ENCODE measurements around the gene KRT83.

Gene KRT83

DNA sequence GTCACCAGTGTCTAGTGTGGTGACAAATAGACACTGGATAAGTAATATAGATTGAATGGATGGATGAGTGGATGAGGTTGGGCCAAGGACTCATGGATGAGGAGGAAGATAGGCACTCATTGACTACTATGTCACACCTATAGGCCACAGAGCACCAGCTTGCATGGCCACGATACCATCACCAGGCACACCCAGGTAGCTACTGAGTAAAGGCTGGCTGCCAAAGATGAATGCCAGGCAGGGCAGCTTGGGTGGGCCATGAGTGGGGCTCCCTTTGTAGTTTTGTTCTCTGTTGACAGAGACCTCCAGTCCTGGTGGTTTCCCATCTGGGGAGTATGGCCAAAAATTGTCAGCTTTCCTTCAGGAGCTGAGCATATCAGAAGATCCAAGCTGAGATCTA, 11.2 kb upstream of the KRT83 start:
- no peak for DNase-seq (ENCODE audit: low read depth in 2 of 3, low spot score in 1 of 3)

- no peak for DNase-seq (ENCODE audit: low read depth in 2 of 3, low spot score in 1 of 3)
Observed at GRCh38 chr12:52331833-52332232, 10.6 kb upstream of the KRT83 start.

DNA sequence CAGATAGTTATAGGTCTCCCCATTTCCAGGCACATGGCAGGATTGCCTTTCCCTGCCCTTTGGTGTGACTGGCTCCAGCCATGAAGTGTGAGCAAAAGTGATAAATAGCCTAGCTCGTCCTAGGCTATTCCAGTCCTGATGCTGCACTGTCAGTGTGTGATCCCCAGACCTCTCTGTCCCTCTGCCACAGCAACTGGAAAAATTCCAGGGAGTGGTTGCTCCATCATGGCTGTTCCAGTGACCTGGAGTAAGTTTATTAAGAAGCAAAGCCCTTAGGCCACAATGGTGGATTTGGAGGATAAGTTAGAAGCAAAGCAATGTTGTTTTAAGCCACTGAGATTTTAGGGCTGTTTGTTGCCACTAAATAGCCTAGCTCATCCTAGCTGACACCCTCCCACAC, 9.8 kb upstream of the KRT83 start:
- DNase-seq (ENCODE audit: low read depth in 2 of 3, low spot score in 1 of 3): no peak

DNA sequence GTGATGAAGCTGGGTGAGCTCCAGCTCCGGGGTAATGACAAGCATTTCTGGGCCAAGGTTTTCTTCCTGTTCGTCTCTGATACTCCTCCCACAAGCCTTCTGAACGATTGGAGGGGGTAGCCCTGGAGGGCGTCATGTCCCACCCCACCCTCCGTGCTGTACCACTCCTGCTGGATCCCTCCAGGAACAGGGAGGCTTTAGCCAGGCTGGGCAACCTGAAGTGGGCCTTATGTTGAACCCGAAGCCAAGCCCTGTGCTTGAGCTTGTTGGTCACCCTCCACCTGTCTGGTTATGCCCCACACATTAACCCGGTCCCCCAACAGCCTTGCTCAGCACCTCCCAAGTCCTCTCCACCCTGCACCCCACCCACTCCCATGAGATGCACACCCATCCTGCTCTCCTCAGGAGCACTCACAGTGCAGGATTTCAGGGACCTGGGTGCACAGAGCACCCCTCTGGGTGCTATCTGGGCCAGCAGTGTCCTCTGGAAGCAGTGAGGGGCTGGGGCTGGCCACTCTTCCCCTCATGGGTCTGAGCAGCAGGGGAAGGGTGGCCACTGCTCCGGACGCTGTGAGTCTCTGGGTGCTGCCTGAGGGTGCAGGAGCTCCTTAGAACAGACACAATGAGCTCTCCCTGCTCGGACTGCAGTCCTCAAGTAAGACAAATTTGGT, 6.8 kb upstream of the KRT83 start:
- no peak for DNase-seq (ENCODE audit: low read depth in 2 of 3, low spot score in 1 of 3)

- DNase-seq (ENCODE audit: low read depth in 2 of 3, low spot score in 1 of 3): peak; percentile 65 to 71 (median 68)
Observed at GRCh38 chr12:52327052-52327829, 6.0 kb upstream of the KRT83 start.

DNA sequence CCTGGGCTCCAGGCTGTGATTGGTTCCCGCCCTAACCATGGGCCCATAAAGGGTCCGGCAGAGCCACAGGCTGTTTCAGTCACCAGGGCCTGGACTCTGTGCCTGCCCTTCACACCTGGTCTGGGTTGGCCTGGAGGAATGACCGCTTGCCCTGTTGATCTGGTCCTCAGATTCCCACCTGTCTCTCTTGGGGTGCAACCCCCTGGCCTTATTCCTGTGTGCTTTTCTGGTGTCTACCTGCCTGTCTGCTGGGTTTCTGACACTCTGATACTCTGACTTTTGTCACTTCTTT, 2.9 kb upstream of the KRT83 start:
- no peak for DNase-seq (ENCODE audit: low read depth in 2 of 3, low spot score in 1 of 3)

- DNase-seq (ENCODE audit: low read depth in 2 of 3, low spot score in 1 of 3): no peak
Observed at GRCh38 chr12:52323416-52324152, 2.4 kb upstream of the KRT83 start.

DNA sequence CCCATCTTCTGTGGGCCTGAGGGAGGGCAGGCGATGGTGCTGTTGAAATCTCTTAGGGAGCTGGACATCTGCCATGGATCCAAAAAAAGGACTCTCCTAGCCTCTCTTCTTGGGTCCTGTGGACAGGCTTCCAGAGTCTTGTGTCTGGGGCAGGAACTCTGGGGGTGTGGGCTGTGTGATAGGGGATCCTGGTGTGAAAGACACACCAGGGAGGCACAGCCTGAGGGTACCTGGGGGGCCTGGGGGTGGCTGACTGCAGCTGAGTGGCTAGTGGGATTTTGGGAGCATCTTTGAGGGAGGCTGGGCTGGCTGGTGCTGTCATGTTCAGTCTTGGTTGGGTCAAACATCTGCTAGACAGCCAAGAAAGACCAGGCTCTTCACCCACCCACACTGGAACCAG, 1.8 kb upstream of the KRT83 start:
- DNase-seq (ENCODE audit: low read depth in 2 of 3, low spot score in 1 of 3): no peak

DNA sequence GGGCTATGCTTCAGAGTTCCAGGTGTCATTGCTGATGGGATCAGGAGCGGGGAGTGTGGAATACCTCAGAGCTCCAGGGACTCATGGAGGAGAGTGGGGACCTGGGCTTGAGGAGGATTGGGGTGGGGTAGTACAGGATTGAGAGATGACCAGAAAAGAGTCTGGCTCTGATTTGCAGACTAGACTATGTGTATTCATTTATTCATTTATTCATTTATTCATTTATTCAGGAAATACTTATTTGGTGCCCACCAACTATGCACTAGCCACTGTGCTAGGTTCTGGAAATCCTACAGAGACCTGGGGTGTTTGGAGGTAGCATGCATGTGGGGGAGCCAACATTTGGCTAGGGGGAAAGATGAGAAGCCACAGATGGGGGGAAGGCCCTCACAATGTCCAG, 871 bp upstream of the KRT83 start:
- DNase-seq (ENCODE audit: low read depth in 2 of 3, low spot score in 1 of 3): no peak

DNA sequence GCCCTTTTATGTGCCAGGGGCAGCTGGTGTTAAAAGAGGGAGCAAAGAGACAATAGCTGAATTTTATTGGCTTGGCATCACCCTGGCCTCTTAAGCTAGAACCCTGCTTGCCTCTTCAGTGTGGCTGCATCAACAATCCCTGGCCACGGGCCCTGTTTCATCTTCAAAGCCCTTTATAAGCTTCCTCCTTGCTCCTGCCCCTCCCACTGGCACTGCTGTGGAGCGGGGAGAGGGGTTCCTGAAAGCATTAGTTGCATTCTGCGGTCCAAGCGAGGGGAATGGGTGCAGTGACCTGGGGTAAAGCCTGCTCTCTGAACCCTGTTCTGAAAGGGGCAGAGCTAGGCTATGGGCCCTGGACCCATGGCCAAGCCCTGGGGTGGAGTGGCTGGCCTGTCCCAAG, 220 bp upstream of the KRT83 start:
- DNase-seq (ENCODE audit: low read depth in 2 of 3, low spot score in 1 of 3): no peak

DNA sequence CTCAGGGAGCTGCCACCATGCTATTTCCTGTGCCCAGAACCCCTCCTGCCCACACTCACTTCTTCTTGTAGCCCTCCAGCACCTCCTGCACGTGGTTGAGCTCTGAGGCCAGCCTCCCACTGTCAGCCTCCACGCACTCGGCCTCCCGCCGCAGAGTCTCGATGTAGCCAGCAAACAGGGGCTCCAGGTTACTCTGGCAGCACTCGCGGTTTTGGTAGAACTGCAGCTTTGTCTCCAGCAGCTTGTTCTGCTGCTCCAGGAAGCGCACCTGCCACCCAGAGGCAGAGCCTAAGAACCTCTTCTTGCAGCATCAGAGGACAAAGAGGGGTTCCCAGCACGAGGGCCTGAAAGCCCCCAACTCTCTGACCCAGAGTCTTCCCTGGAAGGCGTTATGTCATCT, 2.1 kb downstream of the KRT83 start:
- no peak for DNase-seq (ENCODE audit: low read depth in 2 of 3, low spot score in 1 of 3)

GRCh38 chr12:52318241-52318990, 2.8 kb downstream of the KRT83 start:
- no peak for DNase-seq (ENCODE audit: low read depth in 2 of 3, low spot score in 1 of 3)

- DNase-seq (ENCODE audit: low read depth in 2 of 3, low spot score in 1 of 3): no peak
Observed at GRCh38 chr12:52317468-52318052, 3.6 kb downstream of the KRT83 start.

GRCh38 chr12:52316701-52317100, 4.5 kb downstream of the KRT83 start:
- DNase-seq (ENCODE audit: low read depth in 2 of 3, low spot score in 1 of 3): no peak

- DNase-seq (ENCODE audit: low read depth in 2 of 3, low spot score in 1 of 3): no peak
Observed at GRCh38 chr12:52316290-52316689, 4.9 kb downstream of the KRT83 start.

DNA sequence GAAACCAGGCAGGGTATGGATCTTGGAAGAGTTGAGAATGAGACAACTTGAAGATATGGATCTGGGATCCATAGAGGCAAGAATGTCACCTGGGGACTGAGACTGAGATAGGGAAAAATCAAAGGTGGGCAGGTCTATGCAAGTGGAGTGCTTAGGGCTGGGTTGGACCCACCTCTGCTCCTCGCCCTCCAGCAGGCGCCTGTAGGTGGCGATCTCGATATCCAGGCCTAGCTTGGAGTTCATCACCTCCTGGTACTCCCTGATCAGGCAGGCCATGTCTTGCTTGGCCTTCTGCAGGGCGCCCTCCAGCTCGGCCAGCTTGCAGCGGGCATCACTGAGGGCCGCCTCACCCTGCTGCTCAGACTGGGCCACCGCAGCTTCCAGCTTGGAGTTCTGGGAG, 5.5 kb downstream of the KRT83 start:
- peak in 2 of 3 donors; percentile 14 to 22 for DNase-seq (ENCODE audit: low read depth in 2 of 3, low spot score in 1 of 3)

DNA sequence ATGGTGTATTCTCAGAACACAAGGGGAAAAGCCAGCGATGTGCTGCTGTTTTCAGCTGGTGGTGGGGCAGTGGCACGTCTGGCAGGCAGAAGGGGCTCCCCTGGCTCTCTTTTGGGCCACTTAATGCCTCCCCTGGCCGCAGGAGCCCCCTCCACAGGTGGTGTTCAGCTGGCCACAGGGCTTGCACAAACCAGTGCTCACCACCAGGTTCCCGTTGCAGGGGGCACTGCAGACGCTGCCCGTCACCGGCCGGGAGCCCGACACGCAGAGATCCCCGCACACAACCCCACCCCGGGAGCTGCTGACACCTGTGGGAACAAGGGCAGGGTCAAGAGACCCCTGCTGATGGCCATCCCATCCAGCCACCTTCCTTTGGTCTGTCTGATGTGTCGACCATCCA, 6.7 kb downstream of the KRT83 start:
- no peak for DNase-seq (ENCODE audit: low read depth in 2 of 3, low spot score in 1 of 3)

DNA sequence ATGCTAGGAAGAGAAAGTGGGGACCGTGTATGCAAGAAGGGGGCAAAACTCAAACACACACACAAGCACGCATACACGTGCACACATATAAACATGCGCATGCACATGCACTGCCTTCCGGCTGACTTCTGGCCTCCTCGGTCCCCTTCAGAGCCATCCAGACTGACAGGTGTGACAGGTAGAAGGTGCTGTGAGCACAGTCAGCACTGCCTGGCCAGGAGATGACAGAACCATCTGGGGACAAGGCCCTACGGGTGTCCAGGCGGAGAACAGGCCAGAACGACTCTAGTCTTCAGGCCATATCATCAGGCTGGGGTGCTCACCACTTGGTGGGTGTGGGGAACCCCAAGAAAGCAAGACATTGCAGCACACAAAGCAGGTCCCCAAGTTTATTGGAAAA, 7.3 kb downstream of the KRT83 start:
- DNase-seq (ENCODE audit: low read depth in 2 of 3, low spot score in 1 of 3): no peak

DNA sequence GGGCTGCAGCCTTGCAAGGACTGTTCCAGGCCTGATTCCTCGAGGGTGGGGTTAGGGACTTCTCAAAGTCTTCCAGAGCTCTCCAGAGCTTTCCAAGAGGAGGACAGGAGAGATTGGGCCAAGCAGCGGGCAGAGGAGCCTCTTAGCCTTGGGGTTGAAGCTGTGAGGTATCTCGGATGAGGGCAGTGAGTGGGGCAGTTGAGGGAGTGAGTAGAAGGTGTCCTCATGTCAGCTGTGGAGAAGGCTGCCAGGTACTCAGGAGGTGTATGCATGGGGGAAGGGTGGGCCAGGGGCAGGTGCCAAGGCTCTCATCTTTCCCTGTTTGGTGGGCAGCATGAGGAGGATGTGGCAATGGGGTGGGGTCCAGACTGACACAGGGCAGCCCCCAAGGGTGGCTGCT, 7.7 kb downstream of the KRT83 start:
- no peak for DNase-seq (ENCODE audit: low read depth in 2 of 3, low spot score in 1 of 3)

GRCh38 chr12:52312086-52312485, 9.1 kb downstream of the KRT83 start:
- no peak for DNase-seq (ENCODE audit: low read depth in 2 of 3, low spot score in 1 of 3)

- no peak for DNase-seq (ENCODE audit: low read depth in 2 of 3, low spot score in 1 of 3)
Observed at GRCh38 chr12:52311285-52311648, 9.9 kb downstream of the KRT83 start.
